H1 (cell line): Measurements from ENCODE around the gene OR51B5. TPM values are rescaled to one million over a fixed set of nuclear protein-coding genes. Genes with fewer than 3 reads are reported as not detected.

Source experiments
- CTCF ChIA-PET: fragments of 300-600 bp; sonication (Branson Sonifier 250); formaldehyde crosslinking; loops from one replicate; lab custom pipeline; 2021; ENCODE audit not compliant: partially characterized antibody; lab: Charles Lee
- POLR2A ChIA-PET: fragments of 300-600 bp; sonication (Branson Sonifier 250); formaldehyde crosslinking; loops from one replicate; lab custom pipeline; 2021; ENCODE audit warnings: inconsistent platforms; ENCODE audit not compliant: partially characterized antibody; lab: Charles Lee
- DNase-seq, 2 experiments: peaks; one replicate each; pipeline versions ENCODE4 v3.0.0 to v3.0.0-alpha.2; 2010 to 2022; ENCODE audit warnings: low spot score in 2 of 2, low read depth in 1 of 2, mixed read lengths in 1 of 2
- FAIRE-seq: peaks from 2 replicates; lab custom pipeline; 2011; peaks lifted over from hg19 to GRCh38; lab: Jason Lieb, UNC
- H2AFZ ChIP-seq: 2 replicates; pipeline ENCODE4 v1.8.1; 2012; ENCODE audit warnings: low read length, inconsistent platforms
- H2AK5ac ChIP-seq: 2 replicates; pipeline ENCODE4 v1.6.1; 2013; ENCODE audit warnings: low read depth, low read length
- H2BK120ac ChIP-seq: replicated peaks from 2 replicates; pipeline ENCODE3; 2013; ENCODE audit warnings: low read depth, low read length, inconsistent platforms
- H2BK12ac ChIP-seq: 2 replicates; pipeline ENCODE4 v1.6.1; 2013; ENCODE audit warnings: low read depth, low read length
- H2BK15ac ChIP-seq: 2 replicates; pipeline ENCODE4 v1.6.1; 2013; ENCODE audit warnings: low read length
- H2BK20ac ChIP-seq: 2 replicates; pipeline ENCODE4 v1.6.1; 2013; ENCODE audit warnings: low read length
- H2BK5ac ChIP-seq: 2 replicates; pipeline ENCODE4 v1.6.1; 2013; ENCODE audit warnings: low read depth, low read length
- H3K14ac ChIP-seq: 2 replicates; pipeline ENCODE4 v1.6.1; 2013; ENCODE audit warnings: inconsistent platforms; ENCODE audit not compliant: insufficient read length
- H3K18ac ChIP-seq: 2 replicates; pipeline ENCODE4 v1.6.1; 2013; ENCODE audit warnings: low read length; ENCODE audit errors: extremely low read depth
- H3K23ac ChIP-seq: 2 replicates; pipeline ENCODE4 v1.6.1; 2013; ENCODE audit warnings: inconsistent platforms; ENCODE audit not compliant: insufficient read length
- H3K23me2 ChIP-seq: 2 replicates; pipeline ENCODE4 v1.6.1; 2013; ENCODE audit warnings: low read depth, low read length
- H3K27ac ChIP-seq: 2 replicates; pipeline ENCODE4 v1.6.1; 2011; ENCODE audit warnings: low read depth, low read length, inconsistent platforms
- H3K27me3 ChIP-seq, 4 experiments: replicated peaks in 1 of 4; 1 replicate in 1 of 4; 2 replicates in 3 of 4; pipeline versions ENCODE4 v1.6.1 to v1.8.1; 2011 to 2013; ENCODE audit warnings: low read length in 3 of 4, mild to moderate bottlenecking in 3 of 4, inconsistent platforms in 2 of 4, mixed read lengths in 2 of 4, moderate library complexity in 1 of 4; ENCODE audit not compliant: control insufficient read depth in 3 of 4, insufficient read depth in 3 of 4; ENCODE audit errors: extremely low read depth in 1 of 4
- H3K36me3 ChIP-seq, 4 experiments: 2 replicates each; pipeline versions ENCODE4 v1.6.1 to v1.8.1; 2011 to 2013; ENCODE audit warnings: mild to moderate bottlenecking in 4 of 4, low read length in 3 of 4, moderate library complexity in 2 of 4, control low read depth in 1 of 4, inconsistent platforms in 1 of 4; ENCODE audit not compliant: insufficient read depth in 4 of 4, control insufficient read depth in 2 of 4
- H3K4ac ChIP-seq: replicated peaks from 2 replicates; pipeline ENCODE3; 2013; ENCODE audit warnings: low read length, low read depth, mixed read lengths, inconsistent platforms; ENCODE audit not compliant: insufficient read length
- H3K4me1 ChIP-seq, 4 experiments: replicated peaks in 1 of 4; 1 replicate in 1 of 4; 2 replicates in 3 of 4; pipeline versions ENCODE4 v1.6.1 to v1.8.1; 2011 to 2013; ENCODE audit warnings: low read length in 3 of 4, inconsistent platforms in 2 of 4, mixed read lengths in 1 of 4; ENCODE audit not compliant: insufficient read depth in 4 of 4, control insufficient read depth in 3 of 4
- H3K4me2 ChIP-seq, 2 experiments: 2 replicates each; pipeline versions ENCODE4 v1.6.1 to v1.8.1; 2011 to 2013; ENCODE audit warnings: low read depth in 2 of 2, low read length in 2 of 2, control low read depth in 1 of 2, inconsistent platforms in 1 of 2, mild to moderate bottlenecking in 1 of 2; ENCODE audit not compliant: insufficient read depth in 1 of 2
- H3K4me3 ChIP-seq, 4 experiments: fragments of 200-600, 300-600 bp in 1 of 4; sonication (generic), shearing (Covaris generic), sonication (Bioruptor Twin) in 1 of 4; 2 replicates each; pipeline versions ENCODE4 v1.5.1 to v1.8.1; 2011 to 2016; ENCODE audit warnings: low read length in 4 of 4, low read depth in 3 of 4, control low read depth in 2 of 4, inconsistent platforms in 2 of 4, mild to moderate bottlenecking in 2 of 4, mixed read lengths in 1 of 4, moderate library complexity in 1 of 4; ENCODE audit not compliant: insufficient read depth in 2 of 4; ENCODE audit errors: extremely low read depth in 1 of 4
- H3K56ac ChIP-seq: replicated peaks from 2 replicates; pipeline ENCODE3; 2013; ENCODE audit warnings: low read depth, mild to moderate bottlenecking, mixed read lengths, low read length, inconsistent platforms; ENCODE audit not compliant: insufficient read length
- H3K79me1 ChIP-seq: 2 replicates; pipeline ENCODE4 v1.6.1; 2013; ENCODE audit warnings: low read depth, low read length, control low read depth
- H3K79me2 ChIP-seq, 2 experiments: 2 replicates each; pipeline versions ENCODE4 v1.6.1 to v1.8.1; 2012 to 2013; ENCODE audit warnings: low read length in 2 of 2, mild to moderate bottlenecking in 2 of 2, inconsistent platforms in 1 of 2; ENCODE audit not compliant: insufficient read depth in 2 of 2, control insufficient read depth in 1 of 2
- H3K9ac ChIP-seq, 4 experiments: replicated peaks in 1 of 4; 1 replicate in 1 of 4; 2 replicates in 3 of 4; pipeline versions ENCODE4 v1.6.1 to v1.8.1; 2011 to 2013; ENCODE audit warnings: low read depth in 3 of 4, low read length in 3 of 4, control low read depth in 2 of 4, mild to moderate bottlenecking in 2 of 4, moderate library complexity in 2 of 4, inconsistent platforms in 1 of 4; ENCODE audit errors: extremely low read depth in 1 of 4
- H3K9me3 ChIP-seq, 2 experiments: 2 replicates each; pipeline versions ENCODE4 v1.6.1 to v1.8.1; 2012 to 2013; ENCODE audit warnings: mild to moderate bottlenecking in 2 of 2, moderate library complexity in 2 of 2, control low read depth in 1 of 2, inconsistent platforms in 1 of 2, low read depth in 1 of 2, low read length in 1 of 2, mixed read lengths in 1 of 2; ENCODE audit not compliant: insufficient read depth in 2 of 2
- H4K20me1 ChIP-seq, 2 experiments: replicated peaks in 1 of 2; 2 replicates each; pipeline versions ENCODE3 to v1.8.1; 2011 to 2013; ENCODE audit warnings: inconsistent platforms in 2 of 2, low read length in 2 of 2, mild to moderate bottlenecking in 1 of 2; ENCODE audit not compliant: insufficient read depth in 2 of 2, control insufficient read depth in 1 of 2
- H4K5ac ChIP-seq: 2 replicates; pipeline ENCODE4 v1.6.1; 2013; ENCODE audit warnings: low read length, low read depth, mixed read lengths, inconsistent platforms; ENCODE audit not compliant: insufficient read length
- H4K8ac ChIP-seq: 2 replicates; pipeline ENCODE4 v1.8.0; 2013; ENCODE audit warnings: mild to moderate bottlenecking, moderate library complexity, low read length, inconsistent platforms; ENCODE audit not compliant: insufficient read depth; ENCODE audit errors: extremely low read depth
- H4K91ac ChIP-seq: replicated peaks from 2 replicates; pipeline ENCODE3; 2013; ENCODE audit warnings: low read length, mixed read lengths, inconsistent platforms; ENCODE audit not compliant: insufficient read length
- NRF1 ChIP-seq: IDR thresholded peaks from 2 replicates; pipeline ENCODE4 v1.6.1; 2011; ENCODE audit warnings: mild to moderate bottlenecking, low read depth, low read length, improper control_type of control experiment
- SRF ChIP-seq: IDR thresholded peaks from 2 replicates; pipeline ENCODE4 v1.6.1; 2011; ENCODE audit warnings: mild to moderate bottlenecking, low read depth, low read length, moderate library complexity
- TAF7 ChIP-seq: optimal IDR thresholded peaks from 2 replicates; pipeline ENCODE3; 2011; ENCODE audit warnings: low read depth, mild to moderate bottlenecking, inconsistent platforms, low read length, moderate library complexity, borderline replicate concordance
- TBP ChIP-seq: IDR thresholded peaks from 2 replicates; pipeline ENCODE4 v1.6.1; 2011; ENCODE audit warnings: low read depth, low read length, improper control_type of control experiment
- YY1 ChIP-seq: IDR thresholded peaks from 2 replicates; pipeline ENCODE4 v1.6.1; 2011; ENCODE audit warnings: low read depth, mild to moderate bottlenecking, low read length
- WGBS, 2 experiments: shearing (Covaris generic) in 1 of 2; methylation state at CpG; one replicate each; pipeline versions ENCODE4 v1.1.6 to v1.1.7; 2013 to 2015; ENCODE audit warnings: low lambda C conversion rate in 2 of 2, mixed read lengths in 2 of 2, inconsistent platforms in 1 of 2, low coverage in 1 of 2, missing lambda C conversion rate in 1 of 2; ENCODE audit not compliant: insufficient replicate concordance in 2 of 2, insufficient coverage in 1 of 2, insufficient read length in 1 of 2; ENCODE audit errors: extremely low coverage in 1 of 2, missing lambda C conversion rate in 1 of 2; 5-methylcytosine and 5-hydroxymethylcytosine counted together
- polyA plus RNA-seq, 7 experiments: library from polyadenylated mRNA; depleted of rRNA in 3 of 7; stranded (reverse) in 5 of 7; unstranded in 2 of 7; fragments of >200 nt in 5 of 7; fragments of 200-250 nt in 2 of 7; gene quantifications; 1 replicate in 5 of 7; 2 replicates in 1 of 7; 4 replicates in 1 of 7; pipeline versions ENCODE4 v1.2.1 to v1.2.3, GENCODE V29; 2011 to 2013; ENCODE audit warnings: missing spikeins in 2 of 7, mixed read lengths in 2 of 7
- total RNA-seq: library from RNA; stranded (reverse); fragmentation: NEBNext Ultra II Directional; extraction: Animal tissue kit (Norgen Biotek cat#: 25700); gene quantifications from 2 replicates; pipeline ENCODE4 v1.2.1, GENCODE V29; 2021

OR51B5 gene
- total and polyA plus RNA-seq, 2 of the 8 experiments (the other 6 are each of a cell fraction or from before 2014, with no cell fraction given), result not detected

DNA sequence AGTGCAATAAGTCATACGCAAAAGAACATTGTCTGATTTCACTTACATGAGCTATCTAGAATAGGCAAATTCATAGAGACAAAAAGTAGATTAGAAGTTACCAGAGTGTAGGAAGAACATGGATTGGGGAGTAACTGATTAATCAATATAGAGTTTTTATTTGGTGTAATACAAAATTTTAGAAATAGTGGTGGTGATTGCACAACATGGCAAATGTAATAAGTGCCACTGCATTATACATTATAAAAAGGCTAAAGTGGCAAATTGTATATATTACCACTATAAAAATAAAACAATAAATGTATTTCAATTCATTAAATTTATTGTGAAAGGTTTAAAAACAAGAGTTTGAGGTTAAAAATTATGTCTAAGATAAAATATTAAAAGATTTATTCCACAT, 32.9 kb downstream of the OR51B5 start:
- no peak overlapping the region for H4K5ac ChIP-seq
- no peaks in the 10 kb centered on the region for H3K79me1 ChIP-seq
- WGBS, 2 experiments, result 83% methylated on average over 1 of the region's 1 CpG; no CpG with 5 or more reads in 1 of the 2 experiments
- H2BK20ac ChIP-seq, result no peak overlapping the region
- H3K23me2 ChIP-seq, result no peaks in the 10 kb centered on the region
- H3K4me3 ChIP-seq, result no peak overlapping the region
- no peak overlapping the region for H2BK12ac ChIP-seq
- H2AFZ ChIP-seq, result no peak overlapping the region
- no peak overlapping the region for H3K4ac ChIP-seq
- no peak overlapping the region for H2AK5ac ChIP-seq
- ChIA-PET CTCF (no interaction called here), POLR2A (no interaction called here)
- H4K8ac ChIP-seq, result no peak overlapping the region
- H3K27ac ChIP-seq, result no peak overlapping the region
- no peak overlapping the region for H2BK15ac ChIP-seq
- no peaks in the 10 kb centered on the region for H3K79me2 ChIP-seq
- TF ChIP-seq SRF (no peak), NRF1 (no peak), TBP (no peak), YY1 (no peak), TAF7 (no peak)
- no peak overlapping the region for H3K23ac ChIP-seq
- no peak overlapping the region for H3K56ac ChIP-seq
- FAIRE-seq (no peak), DNase-seq (no peak)
- no peaks in the 10 kb centered on the region for H3K36me3 ChIP-seq
- H2BK120ac ChIP-seq, result no peak overlapping the region
- no peaks in the 10 kb centered on the region for H3K4me1 ChIP-seq
- no peak overlapping the region for H4K91ac ChIP-seq
- H3K27me3 ChIP-seq, result no peaks in the 10 kb centered on the region
- no peaks in the 10 kb centered on the region; a peak in 1 of 4 replicates for H3K9me3 ChIP-seq
- H2BK5ac ChIP-seq, result no peak overlapping the region
- no peaks in the 10 kb centered on the region for H4K20me1 ChIP-seq
- H3K14ac ChIP-seq, result no peak overlapping the region
- no peak overlapping the region for H3K9ac ChIP-seq
- H3K4me2 ChIP-seq, result no peak overlapping the region
- H3K18ac ChIP-seq, result no peak overlapping the region
